ENCODE results near the gene ITPK1. TPM values are rescaled to one million over a fixed set of nuclear protein-coding genes. Genes with fewer than 3 reads are reported as not detected.

ITPK1 gene
- total and polyA plus RNA-seq, 2 experiments from 2014 or later: 18.7 to 35.0 TPM

- in situ Hi-C loops (cut with MboI): no loop called here
- 0 out of 2 replicates have a peak, but pooled peaks cover 4% of the 10 kb centered on the region for H3F3A ChIP-seq (ENCODE audit: insufficient read depth)
- H3K27ac ChIP-seq: no peak overlapping the region
- 61 to 71% methylated on average over 18 to 22 of the region's 22 CpGs for WGBS, 2 experiments (ENCODE audit: low coverage in 1 of 2, low lambda C conversion rate in 2 of 2, missing lambda C conversion rate in 2 of 2)
- H3K4me1 ChIP-seq (ENCODE audit: insufficient read depth): peaks cover 37% of the 10 kb centered on the region
- H3K9me2 ChIP-seq (ENCODE audit: insufficient read depth): no peaks in the 10 kb centered on the region
- no peaks in the 10 kb centered on the region for H3K36me3 ChIP-seq (ENCODE audit: low read depth)
- no peaks in the 10 kb centered on the region for H3K9me3 ChIP-seq (ENCODE audit: low read depth)
- no peaks in the 10 kb centered on the region for H3K79me2 ChIP-seq (ENCODE audit: insufficient read depth)
- H3K4me3 ChIP-seq: no peak overlapping the region
- H2AFZ ChIP-seq: no peak overlapping the region
- no peak overlapping the region for H3K9ac ChIP-seq
- H4K20me1 ChIP-seq (ENCODE audit: insufficient read depth): no peaks in the 10 kb centered on the region
- TF ChIP-seq EZH2 (IDR thresholded peaks at IDR 0.05; ENCODE audit: insufficient read depth, poor library complexity, severe bottlenecking) (no peak), EZH2phosphoT487 (IDR thresholded peaks at IDR 0.05; ENCODE audit: insufficient read depth, low read depth) (no peak)
- H3K4me2 ChIP-seq (ENCODE audit: unreplicated experiment): no peak overlapping the region
- peak; percentile 48 for DNase-seq
- no peaks in the 10 kb centered on the region for H3K27me3 ChIP-seq (replicated peaks; ENCODE audit: insufficient read depth)
These were observed 79.6 kb downstream of the ITPK1 start for GRCh38 chr14:93035917-93036651.

- in situ Hi-C loops (cut with MboI): no loop called here
- Histone ChIP-seq H3K9me3 (ENCODE audit: low read depth) (no peaks in the 10 kb centered on the region), H3K4me2 (ENCODE audit: unreplicated experiment) (no peak overlapping the region), H3K79me2 (ENCODE audit: insufficient read depth) (no peaks in the 10 kb centered on the region), H3K27me3 (replicated peaks; ENCODE audit: insufficient read depth) (no peaks in the 10 kb centered on the region), H3F3A (ENCODE audit: insufficient read depth) (0 out of 2 replicates have a peak, but pooled peaks cover 4% of the 10 kb centered on the region), H4K20me1 (ENCODE audit: insufficient read depth) (no peaks in the 10 kb centered on the region), H2AFZ (no peak overlapping the region), H3K4me1 (ENCODE audit: insufficient read depth) (peaks cover 37% of the 10 kb centered on the region), H3K27ac (no peak overlapping the region), H3K9me2 (ENCODE audit: insufficient read depth) (no peaks in the 10 kb centered on the region), H3K36me3 (ENCODE audit: low read depth) (no peaks in the 10 kb centered on the region), H3K4me3 (no peak overlapping the region), H3K9ac (no peak overlapping the region)
- 91 to 96% methylated on average over 1 to 5 of the region's 5 CpGs for WGBS, 2 experiments (ENCODE audit: low coverage in 1 of 2, low lambda C conversion rate in 2 of 2, missing lambda C conversion rate in 2 of 2)
- no peak for TF ChIP-seq EZH2 (IDR thresholded peaks at IDR 0.05; ENCODE audit: insufficient read depth, poor library complexity, severe bottlenecking)
- TF ChIP-seq EZH2phosphoT487 (IDR thresholded peaks at IDR 0.05; ENCODE audit: insufficient read depth, low read depth): no peak
- DNase-seq: no peak
These were observed 80.2 kb downstream of the ITPK1 start for GRCh38 chr14:93035585-93035916.

- Histone ChIP-seq H3K4me1 (ENCODE audit: insufficient read depth) (peaks cover 37% of the 10 kb centered on the region), H3K79me2 (ENCODE audit: insufficient read depth) (no peaks in the 10 kb centered on the region), H3K4me2 (ENCODE audit: unreplicated experiment) (no peak overlapping the region), H3K27me3 (replicated peaks; ENCODE audit: insufficient read depth) (no peaks in the 10 kb centered on the region), H4K20me1 (ENCODE audit: insufficient read depth) (no peaks in the 10 kb centered on the region), H3K27ac (no peak overlapping the region), H3K4me3 (no peak overlapping the region), H3K9me3 (ENCODE audit: low read depth) (no peaks in the 10 kb centered on the region), H3K9me2 (ENCODE audit: insufficient read depth) (no peaks in the 10 kb centered on the region), H3K9ac (no peak overlapping the region), H3K36me3 (ENCODE audit: low read depth) (no peaks in the 10 kb centered on the region), H3F3A (ENCODE audit: insufficient read depth) (0 out of 2 replicates have a peak, but pooled peaks cover 4% of the 10 kb centered on the region), H2AFZ (no peak overlapping the region)
- WGBS, 2 experiments (ENCODE audit: low coverage in 1 of 2, low lambda C conversion rate in 2 of 2, missing lambda C conversion rate in 2 of 2): 87 to 92% methylated on average over 4 to 5 of the region's 5 CpGs
- TF ChIP-seq EZH2 (IDR thresholded peaks at IDR 0.05; ENCODE audit: insufficient read depth, poor library complexity, severe bottlenecking) (no peak), EZH2phosphoT487 (IDR thresholded peaks at IDR 0.05; ENCODE audit: insufficient read depth, low read depth) (no peak)
- DNase-seq: no peak
- in situ Hi-C loops (cut with MboI): no loop called here
These were observed 81.1 kb downstream of the ITPK1 start for GRCh38 chr14:93034671-93034994.

DNA sequence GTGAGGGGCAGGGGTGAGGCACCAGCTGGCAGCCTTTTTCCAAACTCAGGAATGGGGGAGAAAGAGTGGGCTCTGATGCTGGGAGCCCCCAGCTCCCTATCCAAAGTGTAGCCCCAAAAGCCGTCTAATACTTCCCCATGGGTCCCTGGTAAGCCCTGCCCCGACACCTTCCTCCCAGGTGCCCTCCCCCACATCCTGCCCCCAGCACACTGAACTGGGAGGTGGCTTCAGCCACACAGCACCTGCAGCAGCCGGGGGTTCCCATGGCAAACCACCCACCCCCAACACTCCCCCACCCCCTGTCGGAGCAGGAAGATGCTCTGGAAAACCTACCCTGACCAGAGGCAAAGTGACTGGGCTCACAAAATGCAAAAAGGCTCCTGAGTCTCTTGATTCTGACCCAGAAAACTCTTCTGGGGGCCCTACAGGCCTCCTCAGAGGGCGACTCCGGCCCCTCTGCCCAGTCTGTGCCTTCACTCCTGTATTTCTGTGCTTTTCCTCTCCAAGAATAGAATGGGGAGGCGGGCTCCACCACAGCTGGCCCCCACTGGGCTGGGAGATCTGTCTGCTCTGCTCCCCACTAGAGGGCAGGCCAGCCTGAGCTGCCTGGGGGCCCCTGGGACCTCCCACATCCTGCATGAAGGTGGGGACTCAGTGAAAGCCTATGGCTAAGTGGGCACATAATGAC is 81.6 kb downstream of the ITPK1 start:
- Histone ChIP-seq H3K4me3 (no peak overlapping the region), H3K27me3 (replicated peaks; ENCODE audit: insufficient read depth) (no peaks in the 10 kb centered on the region), H3F3A (ENCODE audit: insufficient read depth) (0 out of 2 replicates have a peak, but pooled peaks cover 4% of the 10 kb centered on the region), H3K9me2 (ENCODE audit: insufficient read depth) (no peaks in the 10 kb centered on the region), H3K9me3 (ENCODE audit: low read depth) (no peaks in the 10 kb centered on the region), H2AFZ (no peak overlapping the region), H3K4me1 (ENCODE audit: insufficient read depth) (peaks cover 35% of the 10 kb centered on the region), H3K9ac (no peak overlapping the region), H3K4me2 (ENCODE audit: unreplicated experiment) (no peak overlapping the region), H4K20me1 (ENCODE audit: insufficient read depth) (no peaks in the 10 kb centered on the region), H3K36me3 (ENCODE audit: low read depth) (no peaks in the 10 kb centered on the region), H3K79me2 (ENCODE audit: insufficient read depth) (no peaks in the 10 kb centered on the region), H3K27ac (no peak overlapping the region)
- 83 to 91% methylated on average over 6 to 7 of the region's 7 CpGs for WGBS, 2 experiments (ENCODE audit: low coverage in 1 of 2, low lambda C conversion rate in 2 of 2, missing lambda C conversion rate in 2 of 2)
- no peak for DNase-seq
- in situ Hi-C loops (cut with MboI): no loop called here
- TF ChIP-seq EZH2phosphoT487 (IDR thresholded peaks at IDR 0.05; ENCODE audit: insufficient read depth, low read depth): no peak
- TF ChIP-seq EZH2 (IDR thresholded peaks at IDR 0.05; ENCODE audit: insufficient read depth, poor library complexity, severe bottlenecking): no peak

All from GM23248 (cell line).